GM18511 (cell line): ENCODE results near the gene ZSWIM7.
"Not testable (repeated sequence)": the region's sequence is repeated elsewhere in the genome, so short reads cannot be mapped to it uniquely, and the experiment has no call there.

Experiments
- ATAC-seq: cut with Tn5 transposase; IDR thresholded peaks from one replicate; pipeline ENCODE4 v1.9.1; 2021; ENCODE audit warnings: mild to moderate bottlenecking, moderate library complexity; ENCODE audit not compliant: unreplicated experiment

ZSWIM7 gene

GRCh38 chr17:15999974-16000827 is 697 bp upstream of the ZSWIM7 start:
- ATAC-seq: peak; percentile 40

GRCh38 chr17:15998031-15998562 is 1.4 kb downstream of the ZSWIM7 start:
- no peak for ATAC-seq

- no peak for ATAC-seq
These were observed 3.2 kb downstream of the ZSWIM7 start for GRCh38 chr17:15996322-15996721.

GRCh38 chr17:15981646-15982580 is 17.6 kb downstream of the ZSWIM7 start:
- no peak for ATAC-seq

- ATAC-seq: peak; percentile 96
These were observed 18.3 kb downstream of the ZSWIM7 start for GRCh38 chr17:15981208-15981607.

- ATAC-seq: not testable (repeated sequence)
These were observed 20.5 kb downstream of the ZSWIM7 start for GRCh38 chr17:15979013-15979412.

- no peak for ATAC-seq
These were observed 20.9 kb downstream of the ZSWIM7 start for GRCh38 chr17:15978606-15979005.

- ATAC-seq: no peak
These were observed 21.6 kb downstream of the ZSWIM7 start for GRCh38 chr17:15977894-15978293.

- ATAC-seq: no peak
These were observed 25.7 kb downstream of the ZSWIM7 start for GRCh38 chr17:15973834-15974233.

- no peak for ATAC-seq
These were observed 26.5 kb downstream of the ZSWIM7 start for GRCh38 chr17:15973016-15973415.

- ATAC-seq: no peak
These were observed 27.0 kb downstream of the ZSWIM7 start for GRCh38 chr17:15972497-15972951.

- no peak for ATAC-seq
These were observed 27.6 kb downstream of the ZSWIM7 start for GRCh38 chr17:15971882-15972281.

GRCh38 chr17:15971098-15971678 is 28.3 kb downstream of the ZSWIM7 start:
- ATAC-seq: no peak

GRCh38 chr17:15970500-15970899 is 29.0 kb downstream of the ZSWIM7 start:
- ATAC-seq: no peak

- no peak for ATAC-seq
These were observed 30.0 kb downstream of the ZSWIM7 start for GRCh38 chr17:15969463-15969862.

GRCh38 chr17:15967706-15968399 is 31.7 kb downstream of the ZSWIM7 start:
- no peak for ATAC-seq

GRCh38 chr17:15966879-15967248 is 32.6 kb downstream of the ZSWIM7 start:
- no peak for ATAC-seq

GRCh38 chr17:15966183-15966878 is 33.2 kb downstream of the ZSWIM7 start:
- ATAC-seq: no peak

GRCh38 chr17:15965528-15965927 is 34.0 kb downstream of the ZSWIM7 start:
- no peak for ATAC-seq

GRCh38 chr17:15963670-15964110 is 35.8 kb downstream of the ZSWIM7 start:
- no peak for ATAC-seq
